Mesodermal cell (in vitro differentiated cells): ENCODE measurements around the gene SMPDL3A.

Source experiments
- H3K27ac ChIP-seq: 2 replicates; pipeline ENCODE4 v1.7.0; 2013; ENCODE audit warnings: mild to moderate bottlenecking, low read depth, low read length, moderate library complexity; ENCODE audit not compliant: severe bottlenecking
- H3K36me3 ChIP-seq: 2 replicates; pipeline ENCODE4 v1.7.1; 2013; ENCODE audit warnings: mild to moderate bottlenecking, low read length, moderate library complexity; ENCODE audit not compliant: control insufficient read depth, insufficient read depth
- H3K4me1 ChIP-seq: one replicate; pipeline ENCODE4 v1.7.1; 2013; ENCODE audit warnings: mild to moderate bottlenecking, low read length; ENCODE audit not compliant: insufficient read depth, control insufficient read depth, poor library complexity, severe bottlenecking
- H3K4me3 ChIP-seq: 2 replicates; pipeline ENCODE4 v1.7.0; 2013; ENCODE audit warnings: low read length, control low read depth, mild to moderate bottlenecking; ENCODE audit not compliant: insufficient read depth, poor library complexity, severe bottlenecking; ENCODE audit errors: extremely low read depth
- H3K9me3 ChIP-seq: 2 replicates; pipeline ENCODE4 v1.7.1; 2013; ENCODE audit warnings: mild to moderate bottlenecking, low read length, moderate library complexity; ENCODE audit not compliant: control insufficient read depth
- WGBS, 2 experiments: methylation state at CpG; one replicate each; pipeline ENCODE4 v1.1.5; 2013; ENCODE audit warnings: missing lambda C conversion rate in 2 of 2; ENCODE audit not compliant: insufficient coverage in 2 of 2; 5-methylcytosine and 5-hydroxymethylcytosine counted together

The SMPDL3A gene

GRCh38 chr6:122778985-122779661, 9.9 kb upstream of the SMPDL3A start:
- H3K4me3 ChIP-seq = no peak overlapping the region
- WGBS, 2 experiments = 35 to 48% methylated on average over 5 to 8 of the region's 13 CpGs
- no peaks in the 10 kb centered on the region for H3K36me3 ChIP-seq
- no peaks in the 10 kb centered on the region for H3K9me3 ChIP-seq
- H3K4me1 ChIP-seq = no peaks in the 10 kb centered on the region
- H3K27ac ChIP-seq = peak overlapping the region; percentile 65

DNA sequence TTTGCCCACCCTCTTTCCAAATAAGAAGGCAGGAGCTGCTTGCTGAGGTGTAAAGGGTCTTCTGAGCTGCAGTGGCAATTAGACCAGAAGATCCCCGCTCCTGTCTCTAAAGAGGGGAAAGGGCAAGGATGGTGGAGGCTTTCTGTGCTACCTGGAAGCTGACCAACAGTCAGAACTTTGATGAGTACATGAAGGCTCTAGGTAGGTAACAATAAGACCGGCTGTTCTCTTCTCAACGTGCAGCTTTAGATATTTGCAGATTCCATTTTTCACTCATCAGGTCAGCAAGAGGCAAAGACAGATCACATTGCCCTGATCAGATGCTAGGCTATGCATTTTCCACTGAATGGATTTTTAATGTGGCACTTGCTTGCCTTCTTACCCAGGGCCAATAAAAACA, 9.4 kb upstream of the SMPDL3A start, which contains the start of gene FABP7:
TSS of gene FABP7 (plus strand) at position 50 of the 400 bp plus-strand sequence. CDS start at position 129, 79 bp downstream.
- Histone ChIP-seq H3K36me3 (no peaks in the 10 kb centered on the region), H3K4me3 (no peak within 1 kb of the TSS), H3K27ac (peak within 1 kb of the TSS; percentile 65), H3K9me3 (no peaks in the 10 kb centered on the region), H3K4me1 (no peaks in the 10 kb centered on the region)
- WGBS, 2 experiments = 60 to 73% methylated on average over 3 of the region's 3 CpGs

DNA sequence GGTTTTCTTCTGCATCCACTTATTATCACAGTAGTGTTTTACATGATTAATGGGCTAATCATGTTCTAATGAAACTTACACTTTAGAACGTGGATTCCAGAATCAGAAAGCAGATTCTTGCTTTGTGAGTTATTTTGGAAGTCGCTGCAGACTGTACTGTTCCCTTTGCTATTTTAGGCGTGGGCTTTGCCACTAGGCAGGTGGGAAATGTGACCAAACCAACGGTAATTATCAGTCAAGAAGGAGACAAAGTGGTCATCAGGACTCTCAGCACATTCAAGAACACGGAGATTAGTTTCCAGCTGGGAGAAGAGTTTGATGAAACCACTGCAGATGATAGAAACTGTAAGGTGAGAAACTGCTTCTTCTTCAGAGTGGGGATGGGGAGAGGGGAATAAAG, 8.9 kb upstream of the SMPDL3A start:
- Histone ChIP-seq H3K4me1 (no peaks in the 10 kb centered on the region), H3K9me3 (no peaks in the 10 kb centered on the region), H3K36me3 (no peaks in the 10 kb centered on the region), H3K4me3 (no peak overlapping the region), H3K27ac (no peak overlapping the region)
- 65 to 79% methylated on average over 3 to 4 of the region's 5 CpGs for WGBS, 2 experiments

DNA sequence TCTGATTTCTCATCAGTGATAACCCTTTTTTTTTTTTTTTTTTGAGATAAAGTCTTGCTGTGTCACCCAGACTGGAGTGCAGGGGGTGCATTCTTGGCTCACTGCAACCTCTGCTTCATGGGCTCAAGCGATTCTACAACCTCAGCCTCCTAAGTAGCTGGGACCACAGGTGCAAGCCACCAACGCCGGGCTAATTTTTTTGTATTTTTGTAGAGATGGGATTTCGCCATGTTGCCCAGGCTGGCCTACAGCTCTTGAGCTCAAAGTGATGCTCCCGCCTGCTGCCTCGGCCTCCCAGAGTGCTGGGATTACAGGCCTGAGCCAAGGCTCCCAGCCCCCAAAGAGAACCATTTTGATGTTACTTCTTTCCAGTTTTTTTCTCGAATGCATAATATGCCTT, 7.3 kb upstream of the SMPDL3A start:
- no peaks in the 10 kb centered on the region for H3K9me3 ChIP-seq
- no peak overlapping the region for H3K4me3 ChIP-seq
- no peaks in the 10 kb centered on the region for H3K36me3 ChIP-seq
- 93 to 95% methylated on average over 4 to 6 of the region's 7 CpGs for WGBS, 2 experiments
- no peak overlapping the region for H3K27ac ChIP-seq
- no peaks in the 10 kb centered on the region for H3K4me1 ChIP-seq

GRCh38 chr6:122783401-122783800, 5.7 kb upstream of the SMPDL3A start:
- Histone ChIP-seq H3K36me3 (no peaks in the 10 kb centered on the region), H3K4me3 (no peak overlapping the region), H3K4me1 (peaks cover 1% of the 10 kb centered on the region), H3K9me3 (no peaks in the 10 kb centered on the region), H3K27ac (no peak overlapping the region)
- WGBS, 2 experiments = 80 to 100% methylated on average over 1 to 2 of the region's 4 CpGs

DNA sequence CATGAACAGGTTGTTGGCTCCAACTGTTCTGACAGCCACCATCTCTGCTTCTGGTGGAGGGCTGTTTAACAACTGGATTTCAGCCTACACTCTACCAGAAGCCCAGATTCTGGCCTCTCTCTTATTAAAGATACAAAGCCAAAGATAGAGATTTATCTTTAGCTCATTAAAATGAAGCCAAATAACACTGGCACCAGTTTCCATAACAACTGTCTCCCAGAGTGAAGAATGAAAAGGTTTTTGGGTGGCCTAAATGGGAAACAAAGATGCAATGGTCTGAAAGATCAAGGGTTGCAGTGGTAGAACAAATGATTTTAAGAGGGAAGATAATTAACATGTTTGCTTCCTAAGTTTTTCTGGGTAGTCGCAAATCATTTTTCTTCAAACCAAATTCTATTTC, 3.2 kb upstream of the SMPDL3A start:
- H3K36me3 ChIP-seq = no peaks in the 10 kb centered on the region
- H3K27ac ChIP-seq = no peak overlapping the region
- H3K4me3 ChIP-seq = no peak overlapping the region
- H3K4me1 ChIP-seq = peaks cover 11% of the 10 kb centered on the region
- WGBS, 2 experiments = no CpG with 5 or more reads among the region's 1 CpG
- H3K9me3 ChIP-seq = no peaks in the 10 kb centered on the region

GRCh38 chr6:122787721-122788120, 1.3 kb upstream of the SMPDL3A start:
- Histone ChIP-seq H3K36me3 (no peaks in the 10 kb centered on the region), H3K9me3 (no peaks in the 10 kb centered on the region)
- WGBS, 2 experiments = 88 to 100% methylated on average over 1 to 3 of the region's 4 CpGs

DNA sequence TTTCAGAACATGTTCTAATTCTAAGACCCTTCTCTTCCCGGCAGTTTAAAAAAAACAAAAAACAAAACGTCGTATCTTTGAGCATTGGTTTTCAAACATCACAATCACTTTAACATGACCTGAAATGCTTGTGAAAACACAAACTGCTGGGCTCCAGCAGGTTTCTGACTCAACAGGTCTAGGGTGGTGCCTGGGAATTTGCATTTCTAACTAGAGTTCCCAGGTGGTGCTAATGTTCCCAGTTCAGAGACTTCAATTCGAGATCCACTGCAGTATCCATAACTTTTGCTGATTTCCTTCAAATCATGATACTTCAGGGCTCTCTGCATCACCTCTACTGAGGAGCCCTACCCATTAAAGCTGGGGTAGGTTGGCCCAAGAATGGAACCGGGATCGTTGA, 850 bp upstream of the SMPDL3A start:
- H3K27ac ChIP-seq = no peak overlapping the region

More at GRCh38 chr6:122787721-122788120, 1.3 kb upstream of the SMPDL3A start:
- Histone ChIP-seq H3K4me1 (peaks cover 14% of the 10 kb centered on the region), H3K4me3 (no peak overlapping the region), H3K27ac (no peak overlapping the region)

DNA sequence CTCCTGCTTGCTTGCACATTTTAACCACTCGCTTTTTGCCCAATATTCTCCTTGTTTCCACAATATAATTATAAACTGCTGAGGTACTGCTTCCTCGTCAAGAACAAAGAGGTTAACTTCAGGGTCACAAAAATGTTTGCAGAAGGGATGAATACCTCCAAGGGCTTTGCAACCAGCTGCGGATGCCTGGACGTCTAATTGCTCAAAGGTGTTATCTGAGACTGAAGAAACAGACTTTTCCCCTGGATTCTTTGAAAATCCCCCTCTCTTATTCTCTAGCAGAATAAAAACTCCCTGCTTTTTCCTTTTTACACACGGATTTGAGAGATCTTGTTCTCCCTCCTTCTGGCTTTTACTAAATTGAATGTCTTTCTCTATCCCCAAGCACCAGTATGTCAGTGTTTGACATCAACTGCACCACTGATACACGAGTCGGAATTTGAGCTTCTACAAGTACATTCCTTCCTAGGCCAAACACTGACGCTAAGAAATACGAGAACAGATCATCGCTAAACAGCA, 336 bp upstream of the SMPDL3A start:
- Histone ChIP-seq H3K9me3 (no peaks in the 10 kb centered on the region), H3K27ac (peak overlapping the region; percentile 95), H3K4me3 (peak overlapping the region; percentile 59), H3K4me1 (peaks cover 14% of the 10 kb centered on the region), H3K36me3 (no peaks in the 10 kb centered on the region)
- WGBS, 2 experiments = 11 to 18% methylated on average over 9 to 10 of the region's 10 CpGs

More for the DNA sequence above, 850 bp upstream of the SMPDL3A start:
- H3K36me3 ChIP-seq = no peaks in the 10 kb centered on the region
- H3K9me3 ChIP-seq = no peaks in the 10 kb centered on the region
- H3K4me1 ChIP-seq = peaks cover 14% of the 10 kb centered on the region
- H3K4me3 ChIP-seq = peak overlapping the region; percentile 59
- 54 to 67% methylated on average over 4 of the region's 6 CpGs for WGBS, 2 experiments

GRCh38 chr6:122790028-122790422, 967 bp downstream of the SMPDL3A start:
- Histone ChIP-seq H3K4me3 (peak overlapping the region; percentile 59), H3K36me3 (no peaks in the 10 kb centered on the region), H3K9me3 (no peaks in the 10 kb centered on the region), H3K27ac (peak overlapping the region; percentile 95), H3K4me1 (peaks cover 14% of the 10 kb centered on the region)
- WGBS, 2 experiments = 2% methylated on average over 8 to 12 of the region's 14 CpGs
